ENCODE data around the gene PSD.

DNA sequence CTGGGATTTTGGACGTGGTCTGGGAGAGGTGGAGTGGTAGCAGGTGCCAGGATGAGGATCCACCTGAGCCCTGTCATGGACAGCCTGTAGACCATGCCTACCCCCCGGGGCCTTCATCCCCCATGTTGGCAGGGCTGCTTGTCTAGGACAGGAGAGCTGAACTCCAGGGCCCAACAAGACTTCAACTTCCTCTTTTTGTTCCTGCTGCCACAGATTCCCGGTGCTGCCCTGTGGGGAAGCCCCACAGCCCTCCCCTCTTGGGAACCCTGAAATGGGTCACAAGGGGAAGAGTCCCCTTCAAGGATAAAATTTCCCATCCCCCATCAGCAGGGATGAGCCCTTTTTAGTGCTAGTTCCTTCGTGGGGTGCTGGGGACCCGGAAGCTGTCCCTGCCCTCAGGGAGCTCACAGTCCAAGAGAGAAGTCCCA is 15.0 kb upstream of the PSD start:
- TF ChIP-seq, protein P1, sequence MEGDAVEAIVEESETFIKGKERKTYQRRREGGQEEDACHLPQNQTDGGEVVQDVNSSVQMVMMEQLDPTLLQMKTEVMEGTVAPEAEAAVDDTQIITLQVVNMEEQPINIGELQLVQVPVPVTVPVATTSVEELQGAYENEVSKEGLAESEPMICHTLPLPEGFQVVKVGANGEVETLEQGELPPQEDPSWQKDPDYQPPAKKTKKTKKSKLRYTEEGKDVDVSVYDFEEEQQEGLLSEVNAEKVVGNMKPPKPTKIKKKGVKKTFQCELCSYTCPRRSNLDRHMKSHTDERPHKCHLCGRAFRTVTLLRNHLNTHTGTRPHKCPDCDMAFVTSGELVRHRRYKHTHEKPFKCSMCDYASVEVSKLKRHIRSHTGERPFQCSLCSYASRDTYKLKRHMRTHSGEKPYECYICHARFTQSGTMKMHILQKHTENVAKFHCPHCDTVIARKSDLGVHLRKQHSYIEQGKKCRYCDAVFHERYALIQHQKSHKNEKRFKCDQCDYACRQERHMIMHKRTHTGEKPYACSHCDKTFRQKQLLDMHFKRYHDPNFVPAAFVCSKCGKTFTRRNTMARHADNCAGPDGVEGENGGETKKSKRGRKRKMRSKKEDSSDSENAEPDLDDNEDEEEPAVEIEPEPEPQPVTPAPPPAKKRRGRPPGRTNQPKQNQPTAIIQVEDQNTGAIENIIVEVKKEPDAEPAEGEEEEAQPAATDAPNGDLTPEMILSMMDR (IDR thresholded peaks at IDR 0.05) = no peak
- no peak for TF ChIP-seq POLR2A (IDR thresholded peaks at IDR 0.05)
